ENCODE data around the gene VAMP5.

VAMP5 gene

GRCh38 chr2:85628658-85629057, 44.4 kb downstream of the VAMP5 start:
- no peaks in the 10 kb centered on the region for H3K27me3 ChIP-seq (ENCODE audit: insufficient read depth, low read length)
- H3K18ac ChIP-seq (ENCODE audit: low read length): no peak overlapping the region
- no peak overlapping the region for H3K23ac ChIP-seq (ENCODE audit: low read length)
- no peak overlapping the region for H2BK12ac ChIP-seq (ENCODE audit: low read length)
- no peaks in the 10 kb centered on the region for H3K4me1 ChIP-seq (ENCODE audit: control insufficient read depth in 1 of 2, insufficient read depth in 2 of 2, low read length in 2 of 2)
- H4K8ac ChIP-seq (ENCODE audit: low read depth, low read length): no peak overlapping the region
- H3K14ac ChIP-seq (ENCODE audit: low read length): no peak overlapping the region
- no peak overlapping the region for H3K4me3 ChIP-seq (ENCODE audit: low read depth, low read length)
- H4K12ac ChIP-seq (ENCODE audit: low read depth, low read length): no peak overlapping the region
- H3K4me2 ChIP-seq (ENCODE audit: low read length): no peak overlapping the region
- H3K36me3 ChIP-seq (ENCODE audit: control insufficient read depth in 1 of 2, insufficient read depth in 2 of 2, low read length in 2 of 2): peaks cover 62 to 74% of the 10 kb centered on the region in 2 experiments
- H3K27ac ChIP-seq (ENCODE audit: low read depth, low read length): no peak overlapping the region
- no peaks in the 10 kb centered on the region for H3K9me3 ChIP-seq (ENCODE audit: insufficient read depth, low read depth, low read length)
- no peak for DNase-seq
- no peak overlapping the region for H2AFZ ChIP-seq (ENCODE audit: insufficient read depth, low read length, poor library complexity)
- no peaks in the 10 kb centered on the region for H3K79me2 ChIP-seq (ENCODE audit: control insufficient read depth, insufficient read depth, low read length, poor library complexity)
- no CpG with 5 or more reads among the region's 2 CpGs for WGBS (ENCODE audit: extremely low coverage, insufficient coverage, insufficient read length)
- H2BK5ac ChIP-seq (ENCODE audit: low read depth, low read length, poor library complexity): no peak overlapping the region
- H2AK5ac ChIP-seq (ENCODE audit: low read length): no peak overlapping the region
- no peak overlapping the region for H2BK120ac ChIP-seq (ENCODE audit: insufficient read depth, low read length, poor library complexity)
- no peak overlapping the region for H3K9ac ChIP-seq (ENCODE audit: low read length)
- no peak overlapping the region for H3K4ac ChIP-seq (ENCODE audit: low read depth, low read length)
- H4K91ac ChIP-seq (ENCODE audit: low read depth, low read length): no peak overlapping the region
- no peaks in the 10 kb centered on the region for H3K79me1 ChIP-seq (ENCODE audit: low read length)

GRCh38 chr2:85631316-85631715, 47.1 kb downstream of the VAMP5 start:
- Histone ChIP-seq H2AK5ac (ENCODE audit: low read length) (no peak overlapping the region), H3K14ac (ENCODE audit: low read length) (no peak overlapping the region), H4K8ac (ENCODE audit: low read depth, low read length) (no peak overlapping the region), H3K4me3 (ENCODE audit: low read depth, low read length) (no peak overlapping the region), H3K9me3 (ENCODE audit: insufficient read depth, low read depth, low read length) (no peaks in the 10 kb centered on the region), H3K4ac (ENCODE audit: low read depth, low read length) (no peak overlapping the region), H3K27me3 (ENCODE audit: insufficient read depth, low read length) (no peaks in the 10 kb centered on the region), H4K12ac (ENCODE audit: low read depth, low read length) (no peak overlapping the region), H3K4me2 (ENCODE audit: low read length) (no peak overlapping the region), H3K27ac (ENCODE audit: low read depth, low read length) (no peak overlapping the region), H4K91ac (ENCODE audit: low read depth, low read length) (no peak overlapping the region), H2BK12ac (ENCODE audit: low read length) (no peak overlapping the region), H3K18ac (ENCODE audit: low read length) (no peak overlapping the region), H3K36me3 (ENCODE audit: control insufficient read depth in 1 of 2, insufficient read depth in 2 of 2, low read length in 2 of 2) (peaks cover 55 to 67% of the 10 kb centered on the region in 2 experiments), H3K9ac (ENCODE audit: low read length) (no peak overlapping the region), H3K79me1 (ENCODE audit: low read length) (no peaks in the 10 kb centered on the region), H3K23ac (ENCODE audit: low read length) (no peak overlapping the region), H2BK5ac (ENCODE audit: low read depth, low read length, poor library complexity) (no peak overlapping the region), H3K79me2 (ENCODE audit: control insufficient read depth, insufficient read depth, low read length, poor library complexity) (no peaks in the 10 kb centered on the region), H2BK120ac (ENCODE audit: insufficient read depth, low read length, poor library complexity) (no peak overlapping the region), H3K4me1 (ENCODE audit: control insufficient read depth in 1 of 2, insufficient read depth in 2 of 2, low read length in 2 of 2) (no peaks in the 10 kb centered on the region), H2AFZ (ENCODE audit: insufficient read depth, low read length, poor library complexity) (no peak overlapping the region)
- WGBS (ENCODE audit: extremely low coverage, insufficient coverage, insufficient read length): no CpG with 5 or more reads among the region's 3 CpGs
- DNase-seq: no peak

- H3K14ac ChIP-seq (ENCODE audit: low read length): no peak overlapping the region
- H3K4me2 ChIP-seq (ENCODE audit: low read length): no peak overlapping the region
- H3K4ac ChIP-seq (ENCODE audit: low read depth, low read length): no peak overlapping the region
- H3K4me3 ChIP-seq (ENCODE audit: low read depth, low read length): no peak overlapping the region
- H3K23ac ChIP-seq (ENCODE audit: low read length): no peak overlapping the region
- H3K4me1 ChIP-seq (ENCODE audit: control insufficient read depth in 1 of 2, insufficient read depth in 2 of 2, low read length in 2 of 2): no peaks in the 10 kb centered on the region
- no peaks in the 10 kb centered on the region for H3K79me1 ChIP-seq (ENCODE audit: low read length)
- no peak overlapping the region for H4K8ac ChIP-seq (ENCODE audit: low read depth, low read length)
- H3K9me3 ChIP-seq (ENCODE audit: insufficient read depth, low read depth, low read length): no peaks in the 10 kb centered on the region
- H3K79me2 ChIP-seq (ENCODE audit: control insufficient read depth, insufficient read depth, low read length, poor library complexity): no peaks in the 10 kb centered on the region
- no peak overlapping the region for H2BK120ac ChIP-seq (ENCODE audit: insufficient read depth, low read length, poor library complexity)
- H2AK5ac ChIP-seq (ENCODE audit: low read length): no peak overlapping the region
- no peak overlapping the region for H3K27ac ChIP-seq (ENCODE audit: low read depth, low read length)
- peaks cover 63 to 74% of the 10 kb centered on the region in 2 experiments for H3K36me3 ChIP-seq (ENCODE audit: control insufficient read depth in 1 of 2, insufficient read depth in 2 of 2, low read length in 2 of 2)
- WGBS (ENCODE audit: extremely low coverage, insufficient coverage, insufficient read length): no CpG with 5 or more reads among the region's 8 CpGs
- no peak overlapping the region for H2BK12ac ChIP-seq (ENCODE audit: low read length)
- H2BK5ac ChIP-seq (ENCODE audit: low read depth, low read length, poor library complexity): no peak overlapping the region
- H4K91ac ChIP-seq (ENCODE audit: low read depth, low read length): no peak overlapping the region
- H3K18ac ChIP-seq (ENCODE audit: low read length): no peak overlapping the region
- no peak overlapping the region for H2AFZ ChIP-seq (ENCODE audit: insufficient read depth, low read length, poor library complexity)
- H4K12ac ChIP-seq (ENCODE audit: low read depth, low read length): no peak overlapping the region
- no peaks in the 10 kb centered on the region for H3K27me3 ChIP-seq (ENCODE audit: insufficient read depth, low read length)
- DNase-seq: no peak
- no peak overlapping the region for H3K9ac ChIP-seq (ENCODE audit: low read length)
These were observed 50.8 kb downstream of the VAMP5 start for GRCh38 chr2:85635011-85635410.

- no CpG with 5 or more reads among the region's 4 CpGs for WGBS (ENCODE audit: extremely low coverage, insufficient coverage, insufficient read length)
- Histone ChIP-seq H3K4ac (ENCODE audit: low read depth, low read length) (no peak overlapping the region), H3K4me3 (ENCODE audit: low read depth, low read length) (no peak overlapping the region), H2AK5ac (ENCODE audit: low read length) (no peak overlapping the region), H3K27me3 (ENCODE audit: insufficient read depth, low read length) (no peaks in the 10 kb centered on the region), H4K91ac (ENCODE audit: low read depth, low read length) (no peak overlapping the region), H3K14ac (ENCODE audit: low read length) (no peak overlapping the region), H3K79me1 (ENCODE audit: low read length) (no peaks in the 10 kb centered on the region), H3K9ac (ENCODE audit: low read length) (no peak overlapping the region), H4K8ac (ENCODE audit: low read depth, low read length) (no peak overlapping the region), H4K12ac (ENCODE audit: low read depth, low read length) (no peak overlapping the region), H3K23ac (ENCODE audit: low read length) (no peak overlapping the region), H2BK120ac (ENCODE audit: insufficient read depth, low read length, poor library complexity) (no peak overlapping the region), H3K79me2 (ENCODE audit: control insufficient read depth, insufficient read depth, low read length, poor library complexity) (no peaks in the 10 kb centered on the region), H2AFZ (ENCODE audit: insufficient read depth, low read length, poor library complexity) (no peak overlapping the region), H3K27ac (ENCODE audit: low read depth, low read length) (no peak overlapping the region), H3K9me3 (ENCODE audit: insufficient read depth, low read depth, low read length) (no peaks in the 10 kb centered on the region), H2BK12ac (ENCODE audit: low read length) (no peak overlapping the region), H2BK5ac (ENCODE audit: low read depth, low read length, poor library complexity) (no peak overlapping the region), H3K4me2 (ENCODE audit: low read length) (no peak overlapping the region), H3K36me3 (ENCODE audit: control insufficient read depth in 1 of 2, insufficient read depth in 2 of 2, low read length in 2 of 2) (peaks cover 65 to 72% of the 10 kb centered on the region in 2 experiments), H3K4me1 (ENCODE audit: control insufficient read depth in 1 of 2, insufficient read depth in 2 of 2, low read length in 2 of 2) (no peaks in the 10 kb centered on the region), H3K18ac (ENCODE audit: low read length) (no peak overlapping the region)
- no peak for DNase-seq
These were observed 51.4 kb downstream of the VAMP5 start for GRCh38 chr2:85635636-85636035.
